ENCODE data around the gene GPR65. TPM values are rescaled to one million over a fixed set of nuclear protein-coding genes. Genes with fewer than 3 reads are reported as not detected.

The GPR65 gene
- total and polyA plus RNA-seq, 3 donors from 2014 or later = 0.08 to 0.96 (median 0.31) TPM

DNA sequence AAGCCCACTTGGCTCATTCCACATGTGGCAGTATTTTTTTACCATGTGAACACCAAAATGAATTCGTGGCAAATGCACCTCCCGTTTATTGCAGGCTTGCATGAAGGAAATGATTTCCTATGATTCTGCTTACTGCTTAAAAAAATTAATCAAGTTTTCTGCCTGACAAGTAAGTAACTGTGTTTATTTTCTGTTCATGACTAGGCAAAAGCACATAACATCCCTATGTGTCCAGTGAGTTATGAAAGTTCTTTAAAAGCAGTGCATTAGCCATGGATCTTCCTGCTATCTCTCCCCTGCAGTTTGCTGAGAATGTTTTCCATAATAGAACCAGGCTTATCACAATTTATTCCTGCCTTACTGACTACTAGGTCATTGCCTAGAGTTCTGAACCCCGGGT lies 20.4 kb downstream of the GPR65 start:
- H3K9me3 ChIP-seq = no peaks in the 10 kb centered on the region
- TF ChIP-seq POLR2A (IDR thresholded peaks at IDR 0.05) (no peak), CTCF (IDR thresholded peaks at IDR 0.05) (no peak)
- intact Hi-C loops (cut with DNase I; ENCODE audit: low total_unique reads) = no loop called here
- 65 to 71% methylated on average over 3 of the region's 3 CpGs for WGBS, 2 donors
- H3K27ac ChIP-seq = no peak overlapping the region
- no peaks in the 10 kb centered on the region for H3K27me3 ChIP-seq
- DNase-seq = no peak
- no peaks in the 10 kb centered on the region for H3K36me3 ChIP-seq (ENCODE audit: low read depth, missing control alignments)
- no peaks in the 10 kb centered on the region for H3K4me1 ChIP-seq
- no peak overlapping the region for H3K4me3 ChIP-seq

GRCh38 chr14:88026890-88027289 lies 22.0 kb downstream of the GPR65 start:
- WGBS, 2 donors = 35 to 40% methylated on average over 2 of the region's 2 CpGs
- intact Hi-C loops (cut with DNase I; ENCODE audit: low total_unique reads) = no loop called here
- TF ChIP-seq CTCF (IDR thresholded peaks at IDR 0.05) = no peak
- TF ChIP-seq POLR2A (IDR thresholded peaks at IDR 0.05) = no peak
- Histone ChIP-seq H3K4me1 (no peaks in the 10 kb centered on the region), H3K27me3 (no peaks in the 10 kb centered on the region), H3K36me3 (ENCODE audit: low read depth, missing control alignments) (no peaks in the 10 kb centered on the region), H3K27ac (no peak overlapping the region), H3K4me3 (no peak overlapping the region), H3K9me3 (no peaks in the 10 kb centered on the region)
- DNase-seq = no peak

GRCh38 chr14:88029500-88029899 lies 24.6 kb downstream of the GPR65 start:
- 92 to 94% methylated on average over 2 of the region's 2 CpGs for WGBS, 2 donors
- H3K36me3 ChIP-seq (ENCODE audit: low read depth, missing control alignments) = no peaks in the 10 kb centered on the region
- H3K27ac ChIP-seq = no peak overlapping the region
- no peaks in the 10 kb centered on the region for H3K4me1 ChIP-seq
- no peak for DNase-seq
- TF ChIP-seq CTCF (IDR thresholded peaks at IDR 0.05) (no peak), POLR2A (IDR thresholded peaks at IDR 0.05) (no peak)
- no peaks in the 10 kb centered on the region for H3K9me3 ChIP-seq
- H3K4me3 ChIP-seq = no peak overlapping the region
- H3K27me3 ChIP-seq = no peaks in the 10 kb centered on the region
- intact Hi-C loops (cut with DNase I; ENCODE audit: low total_unique reads) = no loop called here

DNA sequence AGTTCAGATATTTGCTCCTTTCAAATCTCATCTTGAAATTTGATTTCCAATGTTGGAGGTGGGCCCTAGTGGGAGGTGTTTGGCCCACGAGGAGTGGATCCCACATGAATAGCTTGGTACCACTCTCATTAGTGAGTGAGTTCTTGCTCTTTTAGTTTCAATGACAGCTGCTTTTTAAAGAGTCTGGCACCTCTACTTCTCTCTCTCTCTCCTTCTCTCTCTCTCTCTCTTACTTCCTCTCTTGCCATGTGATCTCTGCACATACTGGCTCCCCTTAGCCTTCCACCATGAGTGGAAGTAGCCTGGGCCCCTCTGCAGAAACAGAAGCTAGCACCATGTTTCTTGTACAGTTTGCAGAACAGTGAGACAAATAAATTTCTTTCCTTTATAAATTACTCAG lies 25.1 kb downstream of the GPR65 start:
- intact Hi-C loops (cut with DNase I; ENCODE audit: low total_unique reads) = no loop called here
- H3K36me3 ChIP-seq (ENCODE audit: low read depth, missing control alignments) = no peaks in the 10 kb centered on the region
- 46 to 89% methylated on average over 1 of the region's 1 CpG for WGBS, 2 donors

More for the DNA sequence above, 25.1 kb downstream of the GPR65 start:
- H3K4me3 ChIP-seq = no peak overlapping the region
- no peak for DNase-seq
- H3K27me3 ChIP-seq = no peaks in the 10 kb centered on the region
- no peaks in the 10 kb centered on the region for H3K9me3 ChIP-seq
- H3K4me1 ChIP-seq = no peaks in the 10 kb centered on the region
- TF ChIP-seq POLR2A (IDR thresholded peaks at IDR 0.05) = no peak
- no peak for TF ChIP-seq CTCF (IDR thresholded peaks at IDR 0.05)
- no peak overlapping the region for H3K27ac ChIP-seq
